OCI-LY7 (cell line): ENCODE data around the gene ZBTB47.

Source experiments
- EZH2phosphoT487 ChIP-seq: fragments of 200-600 bp; sonication (generic); IDR thresholded peaks from 2 replicates; pipeline ENCODE4 v1.6.1; 2018; ENCODE audit warnings: low read depth, borderline replicate concordance, mild to moderate bottlenecking, mixed run types, antibody characterized with exemption, low read length, moderate library complexity, mixed read lengths
- TF ChIP-seq, protein P1 (sequence below): fragments of 200-600 bp; sonication (generic); conservative IDR thresholded peaks from 2 replicates; pipeline ENCODE4 v1.5.1; 2014; ENCODE audit warnings: mild to moderate bottlenecking, antibody characterized with exemption, low read length, moderate library complexity, mixed read lengths

GRCh38 chr3:42657675-42658074 is 4.2 kb downstream of the ZBTB47 start:
- TF ChIP-seq, protein P1, sequence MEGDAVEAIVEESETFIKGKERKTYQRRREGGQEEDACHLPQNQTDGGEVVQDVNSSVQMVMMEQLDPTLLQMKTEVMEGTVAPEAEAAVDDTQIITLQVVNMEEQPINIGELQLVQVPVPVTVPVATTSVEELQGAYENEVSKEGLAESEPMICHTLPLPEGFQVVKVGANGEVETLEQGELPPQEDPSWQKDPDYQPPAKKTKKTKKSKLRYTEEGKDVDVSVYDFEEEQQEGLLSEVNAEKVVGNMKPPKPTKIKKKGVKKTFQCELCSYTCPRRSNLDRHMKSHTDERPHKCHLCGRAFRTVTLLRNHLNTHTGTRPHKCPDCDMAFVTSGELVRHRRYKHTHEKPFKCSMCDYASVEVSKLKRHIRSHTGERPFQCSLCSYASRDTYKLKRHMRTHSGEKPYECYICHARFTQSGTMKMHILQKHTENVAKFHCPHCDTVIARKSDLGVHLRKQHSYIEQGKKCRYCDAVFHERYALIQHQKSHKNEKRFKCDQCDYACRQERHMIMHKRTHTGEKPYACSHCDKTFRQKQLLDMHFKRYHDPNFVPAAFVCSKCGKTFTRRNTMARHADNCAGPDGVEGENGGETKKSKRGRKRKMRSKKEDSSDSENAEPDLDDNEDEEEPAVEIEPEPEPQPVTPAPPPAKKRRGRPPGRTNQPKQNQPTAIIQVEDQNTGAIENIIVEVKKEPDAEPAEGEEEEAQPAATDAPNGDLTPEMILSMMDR = no peak
- TF ChIP-seq EZH2phosphoT487 = no peak
